ENCODE data around the gene SLC35F1.

DNA sequence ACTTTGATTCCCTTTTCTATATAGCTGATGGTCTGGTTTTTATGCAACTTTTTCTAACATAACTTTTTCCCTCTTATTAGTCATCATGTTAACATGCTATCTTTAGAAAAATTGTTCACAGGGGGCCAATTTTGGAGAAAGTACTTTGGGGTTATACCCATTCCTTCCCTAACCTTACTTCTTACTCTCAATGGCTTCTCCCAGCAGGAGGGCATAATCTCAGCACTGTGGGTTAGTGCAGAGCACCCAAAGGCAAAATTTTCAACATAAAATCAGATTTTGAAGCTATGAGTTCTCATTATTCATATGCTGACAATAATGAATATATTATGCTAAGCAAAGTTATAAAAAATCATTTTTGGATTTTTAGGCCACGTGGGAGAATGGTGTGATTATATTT lies 299.2 kb downstream of the SLC35F1 start:
- TF ChIP-seq POLR2AphosphoS5 (IDR thresholded peaks at IDR 0.05; ENCODE audit: low read depth, low read length): no peak
- TF ChIP-seq POLR2A (IDR thresholded peaks at IDR 0.05; ENCODE audit: low read depth, low read length): no peak
- no peak for TF ChIP-seq TAF1 (IDR thresholded peaks at IDR 0.05; ENCODE audit: low read depth, low read length)

Data from GM12891 (cell line).